HG03097 (cell line): ENCODE data around the gene ARFGAP1.
"Not testable (repeated sequence)": the region's sequence is repeated elsewhere in the genome, so short reads cannot be mapped to it uniquely, and the experiment has no call there.

Experiments
- ATAC-seq: cut with Tn5 transposase; IDR thresholded peaks from one replicate; pipeline ENCODE4 v1.9.1; 2021; ENCODE audit not compliant: unreplicated experiment, low FRiP score

ARFGAP1 gene

GRCh38 chr20:63329331-63330083, 56.9 kb downstream of the ARFGAP1 start:
- no peak for ATAC-seq

GRCh38 chr20:63330084-63330760, 57.6 kb downstream of the ARFGAP1 start:
- no peak for ATAC-seq

- no peak for ATAC-seq
Observed at GRCh38 chr20:63330940-63331339, 58.3 kb downstream of the ARFGAP1 start.

- no peak for ATAC-seq
Observed at GRCh38 chr20:63331741-63332400, 59.3 kb downstream of the ARFGAP1 start.

- no peak for ATAC-seq
Observed at GRCh38 chr20:63332488-63333240, 60.1 kb downstream of the ARFGAP1 start.

GRCh38 chr20:63333241-63333836, 60.7 kb downstream of the ARFGAP1 start:
- ATAC-seq, result no peak

GRCh38 chr20:63334356-63334755, 61.7 kb downstream of the ARFGAP1 start:
- ATAC-seq, result no peak

- ATAC-seq, result not testable (repeated sequence)
Observed at GRCh38 chr20:63335060-63335459, 62.4 kb downstream of the ARFGAP1 start.

GRCh38 chr20:63335711-63336110, 63.1 kb downstream of the ARFGAP1 start:
- ATAC-seq, result no peak

- ATAC-seq, result no peak
Observed at GRCh38 chr20:63336232-63336752, 63.7 kb downstream of the ARFGAP1 start.

- no peak for ATAC-seq
Observed at GRCh38 chr20:63337786-63338420, 65.3 kb downstream of the ARFGAP1 start.
